H9 (cell line): ENCODE measurements around the gene KATNB1. TPM values are rescaled to one million over a fixed set of nuclear protein-coding genes. Genes with fewer than 3 reads are reported as not detected.

ENCODE experiments used
- DNase-seq: peaks from one replicate; pipeline ENCODE4 v3.0.0-alpha.2; 2017
- H2AFZ ChIP-seq: one replicate; pipeline ENCODE4 v1.6.1; 2013; ENCODE audit warnings: mild to moderate bottlenecking, low read length, control low read depth, moderate library complexity
- H2AK5ac ChIP-seq: 2 replicates; pipeline ENCODE4 v1.6.1; 2013; ENCODE audit warnings: low read length, control low read depth, mixed read lengths; ENCODE audit not compliant: insufficient read length
- H2BK120ac ChIP-seq: one replicate; pipeline ENCODE4 v1.6.1; 2013; ENCODE audit warnings: low read depth, mild to moderate bottlenecking, low read length, control low read depth, inconsistent platforms; ENCODE audit not compliant: poor library complexity, severe bottlenecking
- H2BK12ac ChIP-seq: 2 replicates; pipeline ENCODE4 v1.6.1; 2013; ENCODE audit warnings: low read length, control low read depth, mixed read lengths, low read depth; ENCODE audit not compliant: insufficient read length
- H2BK15ac ChIP-seq: 2 replicates; pipeline ENCODE4 v1.6.1; 2013; ENCODE audit warnings: low read depth, low read length, control low read depth
- H2BK20ac ChIP-seq: one replicate; pipeline ENCODE4 v1.6.1; 2013; ENCODE audit warnings: low read depth, mild to moderate bottlenecking, low read length, control low read depth, inconsistent platforms; ENCODE audit not compliant: poor library complexity, severe bottlenecking
- H2BK5ac ChIP-seq: 2 replicates; pipeline ENCODE4 v1.6.1; 2013; ENCODE audit warnings: low read length, control low read depth, mixed read lengths; ENCODE audit not compliant: insufficient read length
- H3K14ac ChIP-seq: 2 replicates; pipeline ENCODE4 v1.6.1; 2013; ENCODE audit warnings: low read length, control low read depth; ENCODE audit not compliant: insufficient read depth
- H3K18ac ChIP-seq: 2 replicates; pipeline ENCODE4 v1.6.1; 2013; ENCODE audit warnings: low read depth, mild to moderate bottlenecking, mixed read lengths, low read length, control low read depth; ENCODE audit not compliant: insufficient read length
- H3K23ac ChIP-seq: 2 replicates; pipeline ENCODE4 v1.6.1; 2013; ENCODE audit warnings: low read length, control low read depth, mixed read lengths, low read depth; ENCODE audit not compliant: insufficient read length
- H3K23me2 ChIP-seq: 2 replicates; pipeline ENCODE4 v1.6.1; 2013; ENCODE audit warnings: low read depth, mild to moderate bottlenecking, mixed read lengths, low read length, control low read depth; ENCODE audit not compliant: insufficient read length, poor library complexity, severe bottlenecking
- H3K27ac ChIP-seq: 2 replicates; pipeline ENCODE4 v1.5.1; 2013; ENCODE audit warnings: low read length, control low read depth, mixed read lengths, low read depth; ENCODE audit not compliant: insufficient read length
- H3K27me3 ChIP-seq: 2 replicates; pipeline ENCODE4 v1.6.1; 2013; ENCODE audit warnings: low read length, control low read depth, inconsistent platforms; ENCODE audit not compliant: insufficient read depth
- H3K4ac ChIP-seq: 2 replicates; pipeline ENCODE4 v1.6.1; 2013; ENCODE audit warnings: low read depth, mild to moderate bottlenecking, control low read depth, inconsistent platforms, low read length, moderate library complexity
- H3K4me1 ChIP-seq: 2 replicates; pipeline ENCODE4 v1.6.1; 2013; ENCODE audit warnings: low read length, control low read depth, inconsistent platforms; ENCODE audit not compliant: insufficient read depth
- H3K4me2 ChIP-seq: 2 replicates; pipeline ENCODE4 v1.6.1; 2013; ENCODE audit warnings: low read length, control low read depth, mixed read lengths; ENCODE audit not compliant: insufficient read length, insufficient read depth
- H3K56ac ChIP-seq: 2 replicates; pipeline ENCODE4 v1.6.1; 2013; ENCODE audit warnings: low read depth, mild to moderate bottlenecking, mixed read lengths, low read length, control low read depth; ENCODE audit not compliant: insufficient read length
- H3K79me1 ChIP-seq: 2 replicates; pipeline ENCODE4 v1.6.1; 2013; ENCODE audit warnings: low read depth, mild to moderate bottlenecking, moderate library complexity, low read length, control low read depth, inconsistent platforms; ENCODE audit not compliant: insufficient read depth, poor library complexity, severe bottlenecking
- H3K79me2 ChIP-seq: 2 replicates; pipeline ENCODE4 v1.6.1; 2013; ENCODE audit warnings: low read length, control low read depth, inconsistent platforms; ENCODE audit not compliant: insufficient read depth
- H3K9ac ChIP-seq: 2 replicates; pipeline ENCODE4 v1.6.1; 2013; ENCODE audit warnings: low read length, control low read depth, mixed read lengths; ENCODE audit not compliant: insufficient read length; ENCODE audit errors: extremely low read depth
- H3K9me3 ChIP-seq: one replicate; pipeline ENCODE4 v1.6.1; 2013; ENCODE audit warnings: low read depth, low read length, inconsistent platforms; ENCODE audit not compliant: control insufficient read depth
- H3T11ph ChIP-seq: one replicate; pipeline ENCODE4 v1.6.1; 2013; ENCODE audit warnings: mild to moderate bottlenecking, low read length, control low read depth, inconsistent platforms
- H4K20me1 ChIP-seq: one replicate; pipeline ENCODE4 v1.6.1; 2013; ENCODE audit not compliant: control insufficient read depth, insufficient read length, insufficient read depth
- H4K5ac ChIP-seq: 2 replicates; pipeline ENCODE4 v1.6.1; 2013; ENCODE audit warnings: low read depth, mild to moderate bottlenecking, mixed read lengths, low read length, control low read depth; ENCODE audit not compliant: insufficient read length
- H4K8ac ChIP-seq: replicated peaks from 2 replicates; pipeline ENCODE4 v1.6.1; 2013; ENCODE audit warnings: low read length, control low read depth, mixed read lengths, low read depth; ENCODE audit not compliant: insufficient read length
- H4K91ac ChIP-seq: 2 replicates; pipeline ENCODE4 v1.6.1; 2013; ENCODE audit warnings: low read depth, mild to moderate bottlenecking, moderate library complexity, mixed read lengths, low read length, control low read depth; ENCODE audit not compliant: insufficient read length
- H3K27ac Mint-ChIP-seq, 3 experiments: 2 replicates in 2 of 3; 3 replicates in 1 of 3; pipeline ENCODE4 v1.8.0; 2020 to 2021; ENCODE audit warnings: mixed read lengths in 3 of 3, mild to moderate bottlenecking in 1 of 3, moderate library complexity in 1 of 3
- H3K27me3 Mint-ChIP-seq: 2 replicates; pipeline ENCODE4 v1.8.0; 2021; ENCODE audit warnings: low read depth, mild to moderate bottlenecking, moderate library complexity, mixed read lengths
- H3K36me3 Mint-ChIP-seq, 3 experiments: 2 replicates in 2 of 3; 3 replicates in 1 of 3; pipeline ENCODE4 v1.8.0; 2020 to 2021; ENCODE audit warnings: low read depth in 3 of 3, mixed read lengths in 3 of 3; ENCODE audit not compliant: insufficient read depth in 1 of 3
- H3K4me1 Mint-ChIP-seq, 2 experiments: 2 replicates each; pipeline ENCODE4 v1.8.0; 2020; ENCODE audit warnings: mixed read lengths in 2 of 2
- H3K4me3 Mint-ChIP-seq, 2 experiments: 2 replicates in 1 of 2; 3 replicates in 1 of 2; pipeline ENCODE4 v1.8.0; 2020 to 2021; ENCODE audit warnings: mild to moderate bottlenecking in 2 of 2, mixed read lengths in 2 of 2, moderate library complexity in 1 of 2
- H3K9me3 Mint-ChIP-seq, 2 experiments: 2 replicates in 1 of 2; 3 replicates in 1 of 2; pipeline ENCODE4 v1.8.0; 2020; ENCODE audit warnings: mild to moderate bottlenecking in 2 of 2, mixed read lengths in 2 of 2, moderate library complexity in 1 of 2
- WGBS: extraction: QIAGEN DNeasy Blood & Tissue Kit; methylation state at CpG from one replicate; pipeline ENCODE4 v1.1.7; 2013; ENCODE audit warnings: missing lambda C conversion rate, low lambda C conversion rate, mixed read lengths; ENCODE audit not compliant: insufficient read length; ENCODE audit errors: extremely low coverage; 5-methylcytosine and 5-hydroxymethylcytosine counted together
- total RNA-seq: library from RNA; stranded (reverse); gene quantifications from 2 replicates; pipeline ENCODE4 v1.2.1, GENCODE V29; 2021
- TF ChIP-seq, protein P1 (sequence below): fragments of 200-600 bp; sonication (generic); conservative IDR thresholded peaks from 3 replicates; pipeline ENCODE4 v1.8.0; 2021; ENCODE audit warnings: antibody characterized with exemption, mild to moderate bottlenecking

Gene KATNB1
- total RNA-seq, 1 experiment from 2014 or later: 29.9 TPM

DNA sequence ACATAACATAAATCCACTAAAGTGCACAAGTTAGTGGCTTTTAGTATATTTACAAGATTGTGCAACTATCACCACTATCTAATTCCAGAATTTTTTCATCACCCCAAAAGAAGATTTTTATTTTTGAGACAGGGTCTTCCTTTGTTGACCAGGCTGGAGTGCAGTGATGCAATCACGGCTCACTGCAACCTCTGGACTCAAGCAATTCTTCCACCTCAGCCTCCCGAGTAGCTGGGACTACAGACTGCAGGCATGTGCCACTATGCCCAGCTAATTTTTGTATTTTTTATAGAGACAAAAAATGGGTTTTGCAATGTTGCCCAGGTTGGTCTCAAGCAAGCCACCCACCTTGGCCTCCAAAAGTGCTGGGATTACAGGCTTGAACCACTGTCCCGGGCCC lies 25.9 kb upstream of the KATNB1 start:
- H2BK12ac ChIP-seq: no peak overlapping the region
- no peak overlapping the region for H3K27ac ChIP-seq
- H3K23me2 ChIP-seq: no peaks in the 10 kb centered on the region
- H3K9me3 ChIP-seq: no peaks in the 10 kb centered on the region
- no peak overlapping the region for H3K14ac ChIP-seq
- no peaks in the 10 kb centered on the region for H3K27me3 ChIP-seq
- H3K79me2 ChIP-seq: no peaks in the 10 kb centered on the region
- Mint-ChIP-seq H3K4me3 (no peak overlapping the region), H3K9me3 (peaks cover 0 to 16% of the 10 kb centered on the region in 2 experiments; a peak in 2 of 5 replicates), H3K36me3 (no peaks in the 10 kb centered on the region; a peak in 1 of 7 replicates), H3K4me1 (no peaks in the 10 kb centered on the region; a peak in 1 of 4 replicates), H3K27me3 (peaks cover 32% of the 10 kb centered on the region), H3K27ac (no peak overlapping the region)
- H3K4me1 ChIP-seq: no peaks in the 10 kb centered on the region
- no peak overlapping the region for H2BK15ac ChIP-seq
- no peak overlapping the region for H3K4ac ChIP-seq
- no peak overlapping the region for H2BK120ac ChIP-seq
- WGBS: no CpG with 5 or more reads among the region's 3 CpGs
- no peak overlapping the region for H2AK5ac ChIP-seq
- H2BK20ac ChIP-seq: no peak overlapping the region
- H3T11ph ChIP-seq: no peak overlapping the region
- no peaks in the 10 kb centered on the region for H3K79me1 ChIP-seq
- H3K23ac ChIP-seq: no peak overlapping the region
- no peak for DNase-seq
- H2AFZ ChIP-seq: no peak overlapping the region
- H2BK5ac ChIP-seq: no peak overlapping the region
- no peak overlapping the region for H3K56ac ChIP-seq
- TF ChIP-seq, protein P1, sequence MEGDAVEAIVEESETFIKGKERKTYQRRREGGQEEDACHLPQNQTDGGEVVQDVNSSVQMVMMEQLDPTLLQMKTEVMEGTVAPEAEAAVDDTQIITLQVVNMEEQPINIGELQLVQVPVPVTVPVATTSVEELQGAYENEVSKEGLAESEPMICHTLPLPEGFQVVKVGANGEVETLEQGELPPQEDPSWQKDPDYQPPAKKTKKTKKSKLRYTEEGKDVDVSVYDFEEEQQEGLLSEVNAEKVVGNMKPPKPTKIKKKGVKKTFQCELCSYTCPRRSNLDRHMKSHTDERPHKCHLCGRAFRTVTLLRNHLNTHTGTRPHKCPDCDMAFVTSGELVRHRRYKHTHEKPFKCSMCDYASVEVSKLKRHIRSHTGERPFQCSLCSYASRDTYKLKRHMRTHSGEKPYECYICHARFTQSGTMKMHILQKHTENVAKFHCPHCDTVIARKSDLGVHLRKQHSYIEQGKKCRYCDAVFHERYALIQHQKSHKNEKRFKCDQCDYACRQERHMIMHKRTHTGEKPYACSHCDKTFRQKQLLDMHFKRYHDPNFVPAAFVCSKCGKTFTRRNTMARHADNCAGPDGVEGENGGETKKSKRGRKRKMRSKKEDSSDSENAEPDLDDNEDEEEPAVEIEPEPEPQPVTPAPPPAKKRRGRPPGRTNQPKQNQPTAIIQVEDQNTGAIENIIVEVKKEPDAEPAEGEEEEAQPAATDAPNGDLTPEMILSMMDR: no peak
- no peak overlapping the region for H4K91ac ChIP-seq
- H3K9ac ChIP-seq: no peak overlapping the region
- H4K8ac ChIP-seq: no peak overlapping the region
- H4K5ac ChIP-seq: no peak overlapping the region
- H4K20me1 ChIP-seq: no peaks in the 10 kb centered on the region
- H3K4me2 ChIP-seq: no peak overlapping the region
- no peak overlapping the region for H3K18ac ChIP-seq
